ENCODE data around the gene PDE10A.
"Not testable (repeated sequence)": the region's sequence is repeated elsewhere in the genome, so short reads cannot be mapped to it uniquely, and the experiment has no call there.

Gene PDE10A

GRCh38 chr6:165519316-165519715 lies 143.7 kb downstream of the PDE10A start:
- no peak for DNase-seq

GRCh38 chr6:165515963-165516624 lies 146.9 kb downstream of the PDE10A start:
- DNase-seq = no peak

- no peak for DNase-seq
Observed at GRCh38 chr6:165514621-165515020, 148.4 kb downstream of the PDE10A start.

GRCh38 chr6:165511807-165512206 lies 151.2 kb downstream of the PDE10A start:
- DNase-seq = no peak

GRCh38 chr6:165508321-165508869 lies 154.6 kb downstream of the PDE10A start:
- DNase-seq = no peak

- DNase-seq = no peak
Observed at GRCh38 chr6:165506657-165507056, 156.4 kb downstream of the PDE10A start.

- not testable (repeated sequence) for DNase-seq
Observed at GRCh38 chr6:165500214-165500907, 162.7 kb downstream of the PDE10A start.

- DNase-seq = no peak
Observed at GRCh38 chr6:165497472-165497871, 165.6 kb downstream of the PDE10A start.

GRCh38 chr6:165488624-165489295 lies 174.3 kb downstream of the PDE10A start:
- no peak for DNase-seq

GRCh38 chr6:165487950-165488349 lies 175.1 kb downstream of the PDE10A start:
- no peak for DNase-seq

GRCh38 chr6:165487347-165487746 lies 175.7 kb downstream of the PDE10A start:
- no peak for DNase-seq

GRCh38 chr6:165486183-165487137 lies 176.6 kb downstream of the PDE10A start:
- DNase-seq = no peak

- DNase-seq = no peak
Observed at GRCh38 chr6:165484178-165484889, 178.7 kb downstream of the PDE10A start.

GRCh38 chr6:165481921-165482320 lies 181.1 kb downstream of the PDE10A start:
- no peak for DNase-seq

- DNase-seq = no peak
Observed at GRCh38 chr6:165480916-165481315, 182.1 kb downstream of the PDE10A start.

- no peak for DNase-seq
Observed at GRCh38 chr6:165478581-165478980, 184.5 kb downstream of the PDE10A start.

GRCh38 chr6:165469483-165469882 lies 193.6 kb downstream of the PDE10A start:
- DNase-seq = no peak

- no peak for DNase-seq
Observed at GRCh38 chr6:165468340-165469235, 194.5 kb downstream of the PDE10A start.

- not testable (repeated sequence) for DNase-seq
Observed at GRCh38 chr6:165463499-165463898, 199.5 kb downstream of the PDE10A start.

- DNase-seq = not testable (repeated sequence)
Observed at GRCh38 chr6:165459605-165460301, 203.3 kb downstream of the PDE10A start.
